HEK293 (cell line): ENCODE data around the gene TUBG2.

ENCODE experiments used
- CTCF ChIA-PET: fragments of 350-600 bp; formaldehyde crosslinking; extraction: SDS; loops from one replicate; lab custom pipeline; 2021; ENCODE audit warnings: antibody characterized with exemption; lab: Yijun Ruan, JAX
- POLR2A ChIA-PET: fragments of 300-600 bp; formaldehyde crosslinking; extraction: SDS; loops from one replicate; lab custom pipeline; 2020; ENCODE audit warnings: antibody characterized with exemption, inconsistent platforms; lab: Yijun Ruan, JAX
- H3K27ac ChIP-seq: fragments of 200-500 bp; sonication (Bioruptor generic); 2 replicates; pipeline ENCODE4 v1.5.1; 2014; ENCODE audit warnings: low read depth, low read length, control low read depth, inconsistent platforms; ENCODE audit errors: extremely low read depth
- H3K36me3 ChIP-seq, 2 experiments: fragments of 200-500 bp in 1 of 2; sonication (Bioruptor generic) in 1 of 2; 1 replicate in 1 of 2; 2 replicates in 1 of 2; pipeline ENCODE4 v1.5.1; 2014 to 2017; ENCODE audit warnings: inconsistent platforms in 2 of 2, low read length in 2 of 2; ENCODE audit not compliant: control insufficient read depth in 2 of 2, insufficient read depth in 1 of 2
- H3K4me1 ChIP-seq: fragments of 200-500 bp; sonication (Bioruptor generic); 2 replicates; pipeline ENCODE4 v1.5.1; 2014; ENCODE audit warnings: mild to moderate bottlenecking, low read length, inconsistent platforms; ENCODE audit not compliant: control insufficient read depth, insufficient read depth
- H3K4me3 ChIP-seq: 2 replicates; pipeline ENCODE4 v1.5.1; 2011; ENCODE audit warnings: low read depth, mild to moderate bottlenecking, control low read depth, low read length, moderate library complexity
- H3K9me3 ChIP-seq: fragments of 200-500 bp; sonication (Bioruptor generic); 2 replicates; pipeline ENCODE4 v1.5.1; 2014; ENCODE audit warnings: low read depth, low read length, inconsistent platforms; ENCODE audit not compliant: control insufficient read depth, insufficient read depth
- ATF2 ChIP-seq: fragments of 450-650 bp; formaldehyde crosslinking; IDR thresholded peaks from 2 replicates; pipeline ENCODE4 v1.5.1; 2016; ENCODE audit warnings: missing biosample characterization, missing genetic modification characterization, low read depth
- GLIS1 ChIP-seq: fragments of 450-650 bp; formaldehyde crosslinking; IDR thresholded peaks from 2 replicates; pipeline ENCODE4 v1.5.1; 2016; ENCODE audit warnings: missing biosample characterization, missing genetic modification characterization
- HOXC10 ChIP-seq: sonication (generic); formaldehyde crosslinking; IDR thresholded peaks from 2 replicates; pipeline ENCODE4 v1.8.1; 2023; ENCODE audit warnings: mild to moderate bottlenecking, missing genetic modification reagents
- OSR2 ChIP-seq: fragments of 450-650 bp; formaldehyde crosslinking; IDR thresholded peaks from 2 replicates; pipeline ENCODE4 v1.5.1; 2016; ENCODE audit warnings: missing biosample characterization, missing genetic modification characterization
- PRDM6 ChIP-seq: fragments of 450-650 bp; formaldehyde crosslinking; IDR thresholded peaks from 2 replicates; pipeline ENCODE4 v1.5.1; 2017; ENCODE audit warnings: missing biosample characterization, missing genetic modification characterization
- SCRT1 ChIP-seq: fragments of 450-650 bp; formaldehyde crosslinking; IDR thresholded peaks from 2 replicates; pipeline ENCODE4 v1.5.1; 2016; ENCODE audit warnings: missing biosample characterization, missing genetic modification characterization, borderline replicate concordance
- SCRT2 ChIP-seq: fragments of 450-650 bp; formaldehyde crosslinking; IDR thresholded peaks from 2 replicates; pipeline ENCODE4 v1.5.1; 2016; ENCODE audit warnings: missing biosample characterization, missing genetic modification characterization
- WT1 ChIP-seq: fragments of 450-650 bp; formaldehyde crosslinking; IDR thresholded peaks from 2 replicates; pipeline ENCODE4 v1.5.1; 2016; ENCODE audit warnings: missing biosample characterization, missing genetic modification characterization
- ZBTB49 ChIP-seq: fragments of 450-650 bp; formaldehyde crosslinking; IDR thresholded peaks from 2 replicates; pipeline ENCODE4 v1.5.1; 2016; ENCODE audit warnings: missing biosample characterization, missing genetic modification characterization, low read depth
- ZFP69B ChIP-seq: fragments of 450-650 bp; formaldehyde crosslinking; IDR thresholded peaks from 2 replicates; pipeline ENCODE4 v1.5.1; 2016; ENCODE audit warnings: missing biosample characterization, missing genetic modification characterization
- ZNF510 ChIP-seq: fragments of 450-650 bp; formaldehyde crosslinking; IDR thresholded peaks from 2 replicates; pipeline ENCODE4 v1.5.1; 2018; ENCODE audit warnings: mild to moderate bottlenecking, missing genetic modification characterization, missing biosample characterization; ENCODE audit not compliant: insufficient replicate concordance
- ZNF518A ChIP-seq: fragments of 450-650 bp; formaldehyde crosslinking; conservative IDR thresholded peaks from 2 replicates; pipeline ENCODE4 v1.5.1; 2016; ENCODE audit warnings: low read depth, missing biosample characterization, missing genetic modification characterization
- TF ChIP-seq, protein P1 (sequence below): fragments of 450-650 bp; formaldehyde crosslinking; IDR thresholded peaks from 2 replicates; pipeline ENCODE4 v1.5.1; 2016; ENCODE audit warnings: missing biosample characterization, missing genetic modification characterization
- TF ChIP-seq, protein P2 (sequence below): fragments of 450-650 bp; formaldehyde crosslinking; IDR thresholded peaks from 2 replicates; pipeline ENCODE4 v1.5.1; 2016; ENCODE audit warnings: missing biosample characterization, missing genetic modification characterization
- TF ChIP-seq, protein P3 (sequence below): fragments of 450-650 bp; formaldehyde crosslinking; IDR thresholded peaks from 2 replicates; pipeline ENCODE4 v1.5.1; 2016; ENCODE audit warnings: missing biosample characterization, missing genetic modification characterization
- TF ChIP-seq, protein P4 (sequence below): fragments of 450-650 bp; formaldehyde crosslinking; IDR thresholded peaks from 2 replicates; pipeline ENCODE4 v1.5.1; 2016; ENCODE audit warnings: missing biosample characterization, missing genetic modification characterization

Gene TUBG2

GRCh38 chr17:42690596-42690995, 31.5 kb downstream of the TUBG2 start:
- H3K27ac ChIP-seq, result no peak overlapping the region
- TF ChIP-seq, protein P1, sequence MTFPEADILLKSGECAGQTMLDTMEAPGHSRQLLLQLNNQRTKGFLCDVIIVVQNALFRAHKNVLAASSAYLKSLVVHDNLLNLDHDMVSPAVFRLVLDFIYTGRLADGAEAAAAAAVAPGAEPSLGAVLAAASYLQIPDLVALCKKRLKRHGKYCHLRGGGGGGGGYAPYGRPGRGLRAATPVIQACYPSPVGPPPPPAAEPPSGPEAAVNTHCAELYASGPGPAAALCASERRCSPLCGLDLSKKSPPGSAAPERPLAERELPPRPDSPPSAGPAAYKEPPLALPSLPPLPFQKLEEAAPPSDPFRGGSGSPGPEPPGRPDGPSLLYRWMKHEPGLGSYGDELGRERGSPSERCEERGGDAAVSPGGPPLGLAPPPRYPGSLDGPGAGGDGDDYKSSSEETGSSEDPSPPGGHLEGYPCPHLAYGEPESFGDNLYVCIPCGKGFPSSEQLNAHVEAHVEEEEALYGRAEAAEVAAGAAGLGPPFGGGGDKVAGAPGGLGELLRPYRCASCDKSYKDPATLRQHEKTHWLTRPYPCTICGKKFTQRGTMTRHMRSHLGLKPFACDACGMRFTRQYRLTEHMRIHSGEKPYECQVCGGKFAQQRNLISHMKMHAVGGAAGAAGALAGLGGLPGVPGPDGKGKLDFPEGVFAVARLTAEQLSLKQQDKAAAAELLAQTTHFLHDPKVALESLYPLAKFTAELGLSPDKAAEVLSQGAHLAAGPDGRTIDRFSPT, result no peak
- no peak for TF ChIP-seq ZNF510 (tag by site-specific recombination)
- no peak for TF ChIP-seq PRDM6
- TF ChIP-seq SCRT1 (tag by site-specific recombination), result no peak
- TF ChIP-seq, protein P2, sequence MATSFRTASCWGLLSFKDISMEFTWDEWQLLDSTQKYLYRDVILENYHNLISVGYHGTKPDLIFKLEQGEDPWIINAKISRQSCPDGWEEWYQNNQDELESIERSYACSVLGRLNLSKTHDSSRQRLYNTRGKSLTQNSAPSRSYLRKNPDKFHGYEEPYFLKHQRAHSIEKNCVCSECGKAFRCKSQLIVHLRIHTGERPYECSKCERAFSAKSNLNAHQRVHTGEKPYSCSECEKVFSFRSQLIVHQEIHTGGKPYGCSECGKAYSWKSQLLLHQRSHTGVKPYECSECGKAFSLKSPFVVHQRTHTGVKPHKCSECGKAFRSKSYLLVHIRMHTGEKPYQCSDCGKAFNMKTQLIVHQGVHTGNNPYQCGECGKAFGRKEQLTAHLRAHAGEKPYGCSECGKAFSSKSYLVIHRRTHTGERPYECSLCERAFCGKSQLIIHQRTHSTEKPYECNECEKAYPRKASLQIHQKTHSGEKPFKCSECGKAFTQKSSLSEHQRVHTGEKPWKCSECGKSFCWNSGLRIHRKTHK (tag by site-specific recombination), result no peak
- no peak for TF ChIP-seq HOXC10 (CRISPR knock-in tag)
- no peak for TF ChIP-seq ZBTB49 (tag by site-specific recombination)
- TF ChIP-seq, protein P3, sequence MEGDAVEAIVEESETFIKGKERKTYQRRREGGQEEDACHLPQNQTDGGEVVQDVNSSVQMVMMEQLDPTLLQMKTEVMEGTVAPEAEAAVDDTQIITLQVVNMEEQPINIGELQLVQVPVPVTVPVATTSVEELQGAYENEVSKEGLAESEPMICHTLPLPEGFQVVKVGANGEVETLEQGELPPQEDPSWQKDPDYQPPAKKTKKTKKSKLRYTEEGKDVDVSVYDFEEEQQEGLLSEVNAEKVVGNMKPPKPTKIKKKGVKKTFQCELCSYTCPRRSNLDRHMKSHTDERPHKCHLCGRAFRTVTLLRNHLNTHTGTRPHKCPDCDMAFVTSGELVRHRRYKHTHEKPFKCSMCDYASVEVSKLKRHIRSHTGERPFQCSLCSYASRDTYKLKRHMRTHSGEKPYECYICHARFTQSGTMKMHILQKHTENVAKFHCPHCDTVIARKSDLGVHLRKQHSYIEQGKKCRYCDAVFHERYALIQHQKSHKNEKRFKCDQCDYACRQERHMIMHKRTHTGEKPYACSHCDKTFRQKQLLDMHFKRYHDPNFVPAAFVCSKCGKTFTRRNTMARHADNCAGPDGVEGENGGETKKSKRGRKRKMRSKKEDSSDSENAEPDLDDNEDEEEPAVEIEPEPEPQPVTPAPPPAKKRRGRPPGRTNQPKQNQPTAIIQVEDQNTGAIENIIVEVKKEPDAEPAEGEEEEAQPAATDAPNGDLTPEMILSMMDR (tag by site-specific recombination), result no peak
- no peak for TF ChIP-seq SCRT2 (tag by site-specific recombination)
- TF ChIP-seq OSR2 (tag by site-specific recombination), result no peak
- no peak for TF ChIP-seq WT1
- TF ChIP-seq ZFP69B (tag by site-specific recombination), result no peak
- no peak for TF ChIP-seq ATF2 (tag by site-specific recombination)
- TF ChIP-seq, protein P4, sequence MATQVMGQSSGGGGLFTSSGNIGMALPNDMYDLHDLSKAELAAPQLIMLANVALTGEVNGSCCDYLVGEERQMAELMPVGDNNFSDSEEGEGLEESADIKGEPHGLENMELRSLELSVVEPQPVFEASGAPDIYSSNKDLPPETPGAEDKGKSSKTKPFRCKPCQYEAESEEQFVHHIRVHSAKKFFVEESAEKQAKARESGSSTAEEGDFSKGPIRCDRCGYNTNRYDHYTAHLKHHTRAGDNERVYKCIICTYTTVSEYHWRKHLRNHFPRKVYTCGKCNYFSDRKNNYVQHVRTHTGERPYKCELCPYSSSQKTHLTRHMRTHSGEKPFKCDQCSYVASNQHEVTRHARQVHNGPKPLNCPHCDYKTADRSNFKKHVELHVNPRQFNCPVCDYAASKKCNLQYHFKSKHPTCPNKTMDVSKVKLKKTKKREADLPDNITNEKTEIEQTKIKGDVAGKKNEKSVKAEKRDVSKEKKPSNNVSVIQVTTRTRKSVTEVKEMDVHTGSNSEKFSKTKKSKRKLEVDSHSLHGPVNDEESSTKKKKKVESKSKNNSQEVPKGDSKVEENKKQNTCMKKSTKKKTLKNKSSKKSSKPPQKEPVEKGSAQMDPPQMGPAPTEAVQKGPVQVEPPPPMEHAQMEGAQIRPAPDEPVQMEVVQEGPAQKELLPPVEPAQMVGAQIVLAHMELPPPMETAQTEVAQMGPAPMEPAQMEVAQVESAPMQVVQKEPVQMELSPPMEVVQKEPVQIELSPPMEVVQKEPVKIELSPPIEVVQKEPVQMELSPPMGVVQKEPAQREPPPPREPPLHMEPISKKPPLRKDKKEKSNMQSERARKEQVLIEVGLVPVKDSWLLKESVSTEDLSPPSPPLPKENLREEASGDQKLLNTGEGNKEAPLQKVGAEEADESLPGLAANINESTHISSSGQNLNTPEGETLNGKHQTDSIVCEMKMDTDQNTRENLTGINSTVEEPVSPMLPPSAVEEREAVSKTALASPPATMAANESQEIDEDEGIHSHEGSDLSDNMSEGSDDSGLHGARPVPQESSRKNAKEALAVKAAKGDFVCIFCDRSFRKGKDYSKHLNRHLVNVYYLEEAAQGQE, result no peak
- TF ChIP-seq GLIS1, result no peak
- no peak for TF ChIP-seq ZNF518A (tag by site-specific recombination)
- CTCF ChIA-PET, result interaction anchor here (0.6 to 0.8 kb wide), 3 partner anchors 10 to 45 kb away, joined by 3 to 4 read pairs (median 4); no protein-coding TSS in a partner anchor

More at GRCh38 chr17:42690596-42690995, 31.5 kb downstream of the TUBG2 start:
- Histone ChIP-seq H3K4me3 (no peak overlapping the region), H3K36me3 (peaks cover 12 to 61% of the 10 kb centered on the region in 2 experiments; a peak in 2 of 3 replicates), H3K4me1 (no peaks in the 10 kb centered on the region), H3K9me3 (no peaks in the 10 kb centered on the region)
- POLR2A ChIA-PET, result interaction anchor here (1.2 to 1.7 kb wide), 2 partner anchors 9 to 81 kb away, joined by 3 to 5 read pairs; partner anchors contain the start of genes RETREG3 and TUBG1
